Stimulated activated naive CD4-positive, alpha-beta T cell (primary cell): ENCODE data around the gene DAP.

Experiments used
- DNase-seq, 6 experiments: peaks; one replicate each; lab custom pipeline; 2025; lab: John Stamatoyannopoulos, UW

DAP gene

GRCh38 chr5:10689391-10690081 is 71.5 kb downstream of the DAP start:
- DNase-seq = no peak

- no peak for DNase-seq
These were observed 72.3 kb downstream of the DAP start for GRCh38 chr5:10688651-10689171.

GRCh38 chr5:10686890-10687289 is 74.1 kb downstream of the DAP start:
- no peak for DNase-seq

- DNase-seq = no peak
These were observed 75.9 kb downstream of the DAP start for GRCh38 chr5:10685115-10685521.

GRCh38 chr5:10684303-10685086 is 76.5 kb downstream of the DAP start:
- DNase-seq = no peak

- no peak for DNase-seq
These were observed 78.1 kb downstream of the DAP start for GRCh38 chr5:10682801-10683525.

- no peak for DNase-seq
These were observed 79.0 kb downstream of the DAP start for GRCh38 chr5:10681731-10682679.

- DNase-seq = no peak
These were observed 80.1 kb downstream of the DAP start for GRCh38 chr5:10680876-10681481.

- DNase-seq = no peak
These were observed 81.6 kb downstream of the DAP start for GRCh38 chr5:10679336-10679988.

GRCh38 chr5:10678244-10678643 is 82.8 kb downstream of the DAP start:
- DNase-seq = no peak

- DNase-seq = no peak
These were observed 83.5 kb downstream of the DAP start for GRCh38 chr5:10677533-10677932.

- DNase-seq = no peak
These were observed 84.1 kb downstream of the DAP start for GRCh38 chr5:10676946-10677345.

- no peak for DNase-seq
These were observed 84.8 kb downstream of the DAP start for GRCh38 chr5:10676224-10676623.

- no peak for DNase-seq
These were observed 85.8 kb downstream of the DAP start for GRCh38 chr5:10675177-10675700.

- no peak for DNase-seq
These were observed 86.5 kb downstream of the DAP start for GRCh38 chr5:10674582-10674981.

GRCh38 chr5:10674096-10674495 is 86.9 kb downstream of the DAP start:
- DNase-seq = no peak

- no peak for DNase-seq
These were observed 87.6 kb downstream of the DAP start for GRCh38 chr5:10673407-10673806.

GRCh38 chr5:10673017-10673389 is 88.0 kb downstream of the DAP start:
- no peak for DNase-seq

- no peak for DNase-seq
These were observed 88.7 kb downstream of the DAP start for GRCh38 chr5:10672146-10673016.
